Natural killer cell (primary cell): ENCODE results near the gene ERRFI1. TPM values are rescaled to one million over a fixed set of nuclear protein-coding genes. Genes with fewer than 3 reads are reported as not detected.
"Not testable (repeated sequence)": the region's sequence is repeated elsewhere in the genome, so short reads cannot be mapped to it uniquely, and the experiment has no call there.

Experiments used
- ATAC-seq, 3 donors: fragments of 150-1000 bp in 2 of 3; fragments of 200-7000 bp in 1 of 3; cut with Tn5 transposase; 1 replicate in 1 of 3; 2 replicates in 2 of 3; pipeline ENCODE4 v1.10.0; 2021; ENCODE audit warnings: mild to moderate bottlenecking in 2 of 3, moderate library complexity in 2 of 3
- DNase-seq, 2 donors: peaks; one replicate each; pipeline versions ENCODE4 v3.0.0 to v3.0.0-alpha.2; 2013 to 2021; ENCODE audit warnings: mixed read lengths in 1 of 2
- H3K27ac ChIP-seq: one replicate; pipeline ENCODE4 v1.5.1; 2013; ENCODE audit warnings: mild to moderate bottlenecking, low read length
- H3K27me3 ChIP-seq: one replicate; pipeline ENCODE4 v1.6.1; 2013; ENCODE audit warnings: low read length; ENCODE audit not compliant: control insufficient read depth, insufficient read depth
- H3K36me3 ChIP-seq: one replicate; pipeline ENCODE4 v1.6.1; 2013; ENCODE audit warnings: low read length; ENCODE audit not compliant: control insufficient read depth, insufficient read depth
- H3K4me1 ChIP-seq: one replicate; pipeline ENCODE4 v1.6.1; 2013; ENCODE audit warnings: low read length; ENCODE audit not compliant: control insufficient read depth, insufficient read depth
- H3K4me3 ChIP-seq: one replicate; pipeline ENCODE4 v1.5.1; 2013; ENCODE audit warnings: low read length
- H3K9me3 ChIP-seq: one replicate; pipeline ENCODE4 v1.6.1; 2013; ENCODE audit warnings: low read length; ENCODE audit not compliant: control insufficient read depth, insufficient read depth
- H3K27ac Mint-ChIP-seq, 2 donors: one replicate each; pipeline ENCODE4 v1.8.0; 2022; ENCODE audit warnings: mild to moderate bottlenecking in 2 of 2, mixed read lengths in 2 of 2, moderate library complexity in 1 of 2
- H3K27me3 Mint-ChIP-seq, 2 donors: one replicate each; pipeline ENCODE4 v1.8.0; 2022; ENCODE audit warnings: low read depth in 2 of 2, mixed read lengths in 2 of 2
- H3K36me3 Mint-ChIP-seq: one replicate; pipeline ENCODE4 v1.8.0; 2022; ENCODE audit warnings: mixed read lengths
- H3K4me1 Mint-ChIP-seq, 2 donors: one replicate each; pipeline ENCODE4 v1.8.0; 2022; ENCODE audit warnings: mixed read lengths in 2 of 2
- H3K4me3 Mint-ChIP-seq: one replicate; pipeline ENCODE4 v1.8.0; 2022; ENCODE audit warnings: mild to moderate bottlenecking, moderate library complexity, mixed read lengths
- H3K9me3 Mint-ChIP-seq, 2 donors: one replicate each; pipeline ENCODE4 v1.8.0; 2022; ENCODE audit warnings: mixed read lengths in 2 of 2
- CTCF ChIP-seq: fragments of 200-600 bp; IDR thresholded peaks from one replicate; pipeline ENCODE4 v1.8.0; 2022; ENCODE audit warnings: antibody characterized with exemption
- WGBS: methylation state at CpG from one replicate; pipeline ENCODE4 v1.1.7; 2013; ENCODE audit warnings: missing lambda C conversion rate; ENCODE audit not compliant: insufficient coverage; 5-methylcytosine and 5-hydroxymethylcytosine counted together
- intact Hi-C: fragments of 100-400 bp; cut with micrococcal nuclease; formaldehyde crosslinking; loops from one replicate; pipeline ENCODE4 v1.14.2; 2022
- total RNA-seq, 4 donors: library from RNA; stranded (reverse); fragments of 120-200 nt in 1 of 4; gene quantifications; one replicate each; pipeline versions ENCODE4 v1.2.3 to v1.2.4, GENCODE V29; 2013 to 2022

ERRFI1 gene
- total RNA-seq, 3 donors from 2014 or later (not counting 1 experiment from before 2014, with no cell fraction given), result 2.9 to 4.9 (median 4.0) TPM

- DNase-seq (no peak), ATAC-seq (no peak)
- Histone ChIP-seq H3K27me3 (no peaks in the 10 kb centered on the region), H3K4me1 (no peaks in the 10 kb centered on the region), H3K27ac (no peak overlapping the region), H3K4me3 (no peak overlapping the region), H3K36me3 (no peaks in the 10 kb centered on the region), H3K9me3 (no peaks in the 10 kb centered on the region)
- no peaks in the 10 kb centered on the region for H3K9me3 Mint-ChIP-seq
- H3K27ac Mint-ChIP-seq, result no peak overlapping the region
- intact Hi-C loops, result no loop called here
- no peaks in the 10 kb centered on the region for H3K4me1 Mint-ChIP-seq
- H3K4me3 Mint-ChIP-seq, result no peak overlapping the region
- WGBS, result 65% methylated on average over 10 of the region's 10 CpGs
- peaks cover 0 to 12% of the 10 kb centered on the region in 2 donors for H3K27me3 Mint-ChIP-seq
- no peak for TF ChIP-seq CTCF
- no peaks in the 10 kb centered on the region for H3K36me3 Mint-ChIP-seq
These were observed 44.3 kb upstream of the ERRFI1 start for GRCh38 chr1:8070381-8070811.

GRCh38 chr1:8069614-8070320 lies 43.7 kb upstream of the ERRFI1 start:
- intact Hi-C loops, H3K9me3 Mint-ChIP-seq, H3K27me3 ChIP-seq, H3K36me3 Mint-ChIP-seq, H3K27ac ChIP-seq, H3K36me3 ChIP-seq, H3K4me3 Mint-ChIP-seq, H3K4me1 ChIP-seq, ATAC-seq, H3K27ac Mint-ChIP-seq, H3K9me3 ChIP-seq, DNase-seq, H3K4me1 Mint-ChIP-seq, H3K4me3 ChIP-seq: not testable (repeated sequence)
- WGBS, result 85% methylated on average over 7 of the region's 8 CpGs
- H3K27me3 Mint-ChIP-seq, result peaks cover 0 to 15% of the 10 kb centered on the region in 2 donors

- Mint-ChIP-seq H3K4me3 (no peak overlapping the region), H3K4me1 (no peaks in the 10 kb centered on the region), H3K27me3 (peaks cover 0 to 13% of the 10 kb centered on the region in 2 donors), H3K27ac (no peak overlapping the region), H3K36me3 (no peaks in the 10 kb centered on the region), H3K9me3 (no peaks in the 10 kb centered on the region)
- Histone ChIP-seq H3K27ac (no peak overlapping the region), H3K4me1 (no peaks in the 10 kb centered on the region), H3K9me3 (no peaks in the 10 kb centered on the region), H3K36me3 (no peaks in the 10 kb centered on the region), H3K27me3 (no peaks in the 10 kb centered on the region), H3K4me3 (no peak overlapping the region)
- no peak for DNase-seq
- WGBS, result 93% methylated on average over 3 of the region's 4 CpGs
- intact Hi-C loops, result no loop called here
- no peak for ATAC-seq
- TF ChIP-seq CTCF, result no peak
These were observed 39.3 kb upstream of the ERRFI1 start for GRCh38 chr1:8065369-8065768.

- ATAC-seq, result no peak
- no peak overlapping the region for H3K27ac ChIP-seq
- no peaks in the 10 kb centered on the region for H3K9me3 Mint-ChIP-seq
- H3K4me3 Mint-ChIP-seq, result no peak overlapping the region
- DNase-seq, result no peak
- H3K36me3 ChIP-seq, result no peaks in the 10 kb centered on the region
- no peak overlapping the region for H3K4me3 ChIP-seq
- no peaks in the 10 kb centered on the region for H3K27me3 ChIP-seq
- no peak for TF ChIP-seq CTCF
- H3K36me3 Mint-ChIP-seq, result no peaks in the 10 kb centered on the region
- H3K4me1 Mint-ChIP-seq, result no peaks in the 10 kb centered on the region
- H3K4me1 ChIP-seq, result no peaks in the 10 kb centered on the region
- H3K27ac Mint-ChIP-seq, result no peak overlapping the region
- H3K27me3 Mint-ChIP-seq, result peaks cover 0 to 16% of the 10 kb centered on the region in 2 donors
- 69% methylated on average over 5 of the region's 7 CpGs for WGBS
- no peaks in the 10 kb centered on the region for H3K9me3 ChIP-seq
- intact Hi-C loops, result no loop called here
These were observed 37.4 kb upstream of the ERRFI1 start for GRCh38 chr1:8063298-8064036.
